Small intestine (tissue), 7 donors: ENCODE results near the gene TMEM271. TPM values are rescaled to one million over a fixed set of nuclear protein-coding genes. Genes with fewer than 3 reads are reported as not detected.
A peak's percentile ranks its signal among the peaks of the same experiment; 100 is the strongest.

Experiments used
- DNase-seq, 2 donors: peaks; one replicate each; pipeline versions ENCODE4 v3.0.0 to v3.0.0-alpha.2; 2013
- FAIRE-seq: peaks from 2 replicates; lab custom pipeline; 2012; peaks lifted over from hg19 to GRCh38; lab: Jason Lieb, UNC
- H3K27ac ChIP-seq, 3 donors: one replicate each; pipeline ENCODE4 v1.5.1; 2013; ENCODE audit warnings: low read length in 2 of 3, mild to moderate bottlenecking in 2 of 3, control low read depth in 1 of 3, inconsistent platforms in 1 of 3, low read depth in 1 of 3, moderate library complexity in 1 of 3
- H3K27me3 ChIP-seq, 3 donors: one replicate each; pipeline ENCODE4 v1.6.1; 2013; ENCODE audit warnings: low read length in 3 of 3, inconsistent platforms in 1 of 3; ENCODE audit not compliant: control insufficient read depth in 3 of 3, insufficient read depth in 3 of 3
- H3K36me3 ChIP-seq, 3 donors: one replicate each; pipeline ENCODE4 v1.6.1; 2013; ENCODE audit warnings: low read length in 3 of 3, inconsistent platforms in 1 of 3, low read depth in 1 of 3, mild to moderate bottlenecking in 1 of 3, moderate library complexity in 1 of 3; ENCODE audit not compliant: control insufficient read depth in 3 of 3, insufficient read depth in 2 of 3
- H3K4me1 ChIP-seq, 3 donors: one replicate each; pipeline ENCODE4 v1.6.1; 2013; ENCODE audit warnings: low read length in 2 of 3, inconsistent platforms in 1 of 3, low read depth in 1 of 3, mild to moderate bottlenecking in 1 of 3, moderate library complexity in 1 of 3; ENCODE audit not compliant: control insufficient read depth in 3 of 3, insufficient read depth in 2 of 3
- H3K4me3 ChIP-seq, 3 donors: one replicate each; pipeline ENCODE4 v1.5.1; 2013; ENCODE audit warnings: low read length in 3 of 3, control low read depth in 1 of 3, inconsistent platforms in 1 of 3, low read depth in 1 of 3, mild to moderate bottlenecking in 1 of 3, moderate library complexity in 1 of 3
- H3K9me3 ChIP-seq, 2 donors: one replicate each; pipeline ENCODE4 v1.6.1; 2013; ENCODE audit warnings: low read depth in 1 of 2, low read length in 1 of 2; ENCODE audit not compliant: control insufficient read depth in 2 of 2, insufficient read depth in 1 of 2
- WGBS, 3 donors: extraction: QIAGEN DNeasy Blood & Tissue Kit; methylation state at CpG; one replicate each; pipeline ENCODE4 v1.1.7; 2013; 5-methylcytosine and 5-hydroxymethylcytosine counted together
- polyA plus RNA-seq, 4 donors: library from polyadenylated mRNA; stranded (reverse) in 3 of 4; unstranded in 1 of 4; fragments of 200-250 nt in 3 of 4; fragments of 120-200 nt in 1 of 4; gene quantifications; one replicate each; pipeline versions ENCODE4 v1.2.1 to v1.2.3, GENCODE V29; 2013
- donor health status: healthy with polysubstance abuse.
- donor health status: control.
- donor health status: control.
- donor health status: Bipolar disorder and iron deficiency.
- donor health status: healthy.

TMEM271 gene
- polyA plus RNA-seq, 4 donors = 0.04 to 0.22 TPM; not detected in 2

GRCh38 chr4:612052-612748, 36.1 kb upstream of the TMEM271 start:
- no peaks in the 10 kb centered on the region for H3K36me3 ChIP-seq
- H3K4me3 ChIP-seq = no peak overlapping the region
- H3K27me3 ChIP-seq = peaks cover 0 to 6% (median 0%) of the 10 kb centered on the region in 3 donors
- WGBS, 3 donors = 72 to 80% (median 73%) methylated on average over 22 of the region's 22 CpGs
- DNase-seq = no peak
- no peaks in the 10 kb centered on the region for H3K9me3 ChIP-seq
- no peaks in the 10 kb centered on the region for H3K4me1 ChIP-seq
- no peak for FAIRE-seq
- no peak overlapping the region for H3K27ac ChIP-seq

- H3K27me3 ChIP-seq = peaks cover 0 to 6% (median 0%) of the 10 kb centered on the region in 3 donors
- no peaks in the 10 kb centered on the region for H3K9me3 ChIP-seq
- no peak for FAIRE-seq
- H3K36me3 ChIP-seq = no peaks in the 10 kb centered on the region
- H3K4me1 ChIP-seq = no peaks in the 10 kb centered on the region
- H3K4me3 ChIP-seq = no peak overlapping the region
- H3K27ac ChIP-seq = peak overlapping the region in 1 of 3 donors; percentile 3
- peak; percentile 30 to 56 for DNase-seq
- 19 to 49% (median 22%) methylated on average over 10 of the region's 10 CpGs for WGBS, 3 donors
These were observed 34.5 kb upstream of the TMEM271 start for GRCh38 chr4:610411-611261.

GRCh38 chr4:609400-610050, 33.4 kb upstream of the TMEM271 start:
- no peak for FAIRE-seq
- no peak overlapping the region for H3K4me3 ChIP-seq
- H3K36me3 ChIP-seq = no peaks in the 10 kb centered on the region
- DNase-seq = no peak
- no peak overlapping the region for H3K27ac ChIP-seq
- WGBS, 3 donors = 83 to 89% (median 84%) methylated on average over 8 of the region's 8 CpGs
- H3K27me3 ChIP-seq = peaks cover 0 to 6% (median 0%) of the 10 kb centered on the region in 3 donors
- H3K4me1 ChIP-seq = no peaks in the 10 kb centered on the region
- H3K9me3 ChIP-seq = no peaks in the 10 kb centered on the region

GRCh38 chr4:608236-608635, 32.1 kb upstream of the TMEM271 start:
- Histone ChIP-seq H3K36me3 (no peaks in the 10 kb centered on the region), H3K27ac (no peak overlapping the region), H3K4me1 (no peaks in the 10 kb centered on the region), H3K9me3 (no peaks in the 10 kb centered on the region), H3K27me3 (peaks cover 0 to 6% (median 0%) of the 10 kb centered on the region in 3 donors), H3K4me3 (no peak overlapping the region)
- DNase-seq = no peak
- FAIRE-seq = no peak
- 48 to 71% (median 65%) methylated on average over 7 of the region's 7 CpGs for WGBS, 3 donors

DNA sequence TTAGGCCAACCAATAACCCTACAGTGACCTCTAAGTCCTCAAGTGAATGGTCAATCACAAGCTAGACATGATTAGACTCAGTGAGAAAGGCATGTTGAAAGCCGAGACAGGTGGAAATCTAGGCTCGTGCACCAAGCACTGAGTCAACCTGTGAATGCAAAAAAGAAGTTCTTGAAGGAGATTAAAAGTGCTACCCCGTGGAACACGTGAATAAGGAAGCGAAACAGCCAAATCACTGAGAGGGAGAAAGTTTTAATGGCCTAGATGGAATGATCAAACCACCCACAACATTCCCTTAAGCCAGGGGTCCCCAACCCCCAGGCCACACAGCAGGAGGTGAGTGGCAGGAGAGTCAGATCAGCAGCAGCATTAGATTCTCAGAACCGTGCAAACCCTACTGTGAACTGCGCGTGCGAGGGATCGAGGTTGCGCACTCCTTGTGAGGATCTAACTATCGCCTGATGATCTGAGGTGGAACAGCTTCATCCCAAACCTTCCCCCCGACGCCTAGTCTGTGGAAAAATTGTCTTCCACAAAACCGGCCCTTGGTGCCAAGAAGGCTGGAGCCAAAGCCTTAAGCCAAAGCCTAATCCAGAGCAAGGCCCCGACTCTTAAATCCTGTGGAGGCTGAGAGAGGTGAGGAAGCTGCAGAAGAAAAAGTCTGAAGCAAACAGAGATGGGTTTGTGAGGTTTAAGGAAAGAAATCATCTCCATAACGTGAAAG, 29.8 kb upstream of the TMEM271 start:
- FAIRE-seq = no peak

GRCh38 chr4:604131-604530, 28.0 kb upstream of the TMEM271 start:
- 59 to 67% (median 65%) methylated on average over 3 of the region's 3 CpGs for WGBS, 3 donors
- H3K27me3 ChIP-seq = peaks cover 0 to 4% (median 0%) of the 10 kb centered on the region in 3 donors

More for the DNA sequence above, 29.8 kb upstream of the TMEM271 start:
- Histone ChIP-seq H3K27me3 (peaks cover 0 to 6% (median 0%) of the 10 kb centered on the region in 3 donors), H3K4me3 (no peak overlapping the region), H3K9me3 (no peaks in the 10 kb centered on the region), H3K4me1 (no peaks in the 10 kb centered on the region), H3K27ac (no peak overlapping the region), H3K36me3 (no peaks in the 10 kb centered on the region)
- DNase-seq = no peak
- 84 to 88% (median 87%) methylated on average over 17 of the region's 17 CpGs for WGBS, 3 donors

DNA sequence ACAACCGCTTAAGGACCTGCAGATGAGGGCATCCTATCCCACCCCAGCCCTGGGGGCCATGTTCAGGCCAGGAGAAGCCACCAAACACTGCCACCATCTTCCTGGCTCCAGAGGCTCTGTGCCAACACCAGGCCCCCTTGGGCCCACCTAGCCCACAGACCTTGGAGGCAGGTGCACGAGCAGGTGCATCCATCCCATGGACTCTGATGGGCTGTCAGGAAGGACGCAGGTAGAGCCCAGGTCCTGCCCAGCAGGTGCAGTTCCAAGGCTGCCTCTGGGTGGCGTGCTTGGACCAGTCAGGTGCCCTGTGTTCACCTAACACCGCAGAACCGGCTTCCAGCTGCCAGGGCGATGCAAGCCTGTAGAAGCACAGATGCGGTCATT, 26.5 kb upstream of the TMEM271 start:
- 14 to 19% (median 18%) methylated on average over 8 of the region's 8 CpGs for WGBS, 3 donors

More at GRCh38 chr4:604131-604530, 28.0 kb upstream of the TMEM271 start:
- FAIRE-seq = no peak
- DNase-seq = peak in 1 of 2 donors; percentile 6
- Histone ChIP-seq H3K4me1 (no peaks in the 10 kb centered on the region), H3K27ac (no peak overlapping the region), H3K9me3 (no peaks in the 10 kb centered on the region), H3K4me3 (no peak overlapping the region), H3K36me3 (no peaks in the 10 kb centered on the region)

More for the DNA sequence above, 26.5 kb upstream of the TMEM271 start:
- no peak overlapping the region for H3K27ac ChIP-seq
- no peaks in the 10 kb centered on the region for H3K9me3 ChIP-seq
- H3K4me3 ChIP-seq = no peak overlapping the region
- H3K4me1 ChIP-seq = no peaks in the 10 kb centered on the region
- no peak for FAIRE-seq
- peaks cover 0 to 3% (median 0%) of the 10 kb centered on the region in 3 donors for H3K27me3 ChIP-seq
- peak; percentile 66 to 76 for DNase-seq
- H3K36me3 ChIP-seq = no peaks in the 10 kb centered on the region
